RKO (cell line): Measurements from ENCODE around the gene TNFRSF4.

Source experiments
- DNase-seq: peaks from one replicate; pipeline ENCODE4 v3.0.0-alpha.2; 2016; ENCODE audit warnings: low spot score

The TNFRSF4 gene

GRCh38 chr1:1232796-1233566 is 19.0 kb upstream of the TNFRSF4 start:
- no peak for DNase-seq

- no peak for DNase-seq
Observed at GRCh38 chr1:1232208-1232795, 18.3 kb upstream of the TNFRSF4 start, which contains the start of gene B3GALT6. Gene B3GALT6, plus strand, starts transcription at chr1:1232237. Its CDS starts 42 bp downstream, at chr1:1232279.

GRCh38 chr1:1231400-1232207 is 17.7 kb upstream of the TNFRSF4 start, which contains the start of gene SDF4:
Gene SDF4, minus strand, starts transcription at chr1:1232001. Its CDS starts 3,229 bp downstream, at chr1:1228772.
- peak; percentile 96 for DNase-seq

GRCh38 chr1:1230656-1231399 is 16.9 kb upstream of the TNFRSF4 start:
- DNase-seq, result peak; percentile 82

GRCh38 chr1:1229770-1230169 is 15.8 kb upstream of the TNFRSF4 start:
- no peak for DNase-seq

- no peak for DNase-seq
Observed at GRCh38 chr1:1228596-1229321, 14.8 kb upstream of the TNFRSF4 start.

- DNase-seq, result no peak
Observed at GRCh38 chr1:1228187-1228586, 14.2 kb upstream of the TNFRSF4 start.

GRCh38 chr1:1227386-1227785 is 13.4 kb upstream of the TNFRSF4 start:
- DNase-seq, result no peak

- no peak for DNase-seq
Observed at GRCh38 chr1:1226566-1227362, 12.8 kb upstream of the TNFRSF4 start.

- no peak for DNase-seq
Observed at GRCh38 chr1:1225913-1226312, 12.0 kb upstream of the TNFRSF4 start.

- DNase-seq, result no peak
Observed at GRCh38 chr1:1225238-1225845, 11.4 kb upstream of the TNFRSF4 start.

- DNase-seq, result no peak
Observed at GRCh38 chr1:1223891-1224290, 9.9 kb upstream of the TNFRSF4 start.

GRCh38 chr1:1223321-1223720 is 9.4 kb upstream of the TNFRSF4 start:
- no peak for DNase-seq

GRCh38 chr1:1222575-1223225 is 8.7 kb upstream of the TNFRSF4 start:
- no peak for DNase-seq

- DNase-seq, result no peak
Observed at GRCh38 chr1:1221887-1222574, 8.1 kb upstream of the TNFRSF4 start.

GRCh38 chr1:1220197-1220596 is 6.2 kb upstream of the TNFRSF4 start:
- DNase-seq, result no peak

- DNase-seq, result no peak
Observed at GRCh38 chr1:1219341-1219740, 5.4 kb upstream of the TNFRSF4 start.

GRCh38 chr1:1218524-1219200 is 4.7 kb upstream of the TNFRSF4 start:
- DNase-seq, result no peak
